MM.1S (cell line): ENCODE measurements around the gene ZNF445.

ENCODE experiments used
- DNase-seq: peaks from one replicate; pipeline ENCODE4 v3.0.0-alpha.2; 2015
- H2AFZ ChIP-seq: fragments of 300-600 bp; sonication (generic); 2 replicates; pipeline ENCODE4 v1.6.0; 2016; ENCODE audit warnings: antibody characterized with exemption, low read length
- H3F3A ChIP-seq: fragments of 300-600 bp; sonication (generic); 2 replicates; pipeline ENCODE4 v1.6.1; 2016; ENCODE audit warnings: mild to moderate bottlenecking, antibody characterized with exemption, low read length, moderate library complexity, mixed read lengths; ENCODE audit not compliant: insufficient read depth
- H3K27ac ChIP-seq: fragments of 300-600 bp; sonication (generic); 2 replicates; pipeline ENCODE4 v1.5.1; 2016; ENCODE audit warnings: mild to moderate bottlenecking, low read length
- H3K27me3 ChIP-seq: fragments of 300-600 bp; sonication (generic); replicated peaks from 2 replicates; pipeline ENCODE4 v1.6.0; 2016; ENCODE audit warnings: low read length; ENCODE audit not compliant: insufficient read depth
- H3K36me3 ChIP-seq: fragments of 300-600 bp; sonication (generic); replicated peaks from 2 replicates; pipeline ENCODE4 v1.6.1; 2016; ENCODE audit warnings: mild to moderate bottlenecking, low read length, mixed read lengths; ENCODE audit not compliant: insufficient read depth
- H3K4me1 ChIP-seq: fragments of 300-600 bp; sonication (generic); 2 replicates; pipeline ENCODE4 v1.6.1; 2016; ENCODE audit warnings: low read length, mixed read lengths
- H3K4me2 ChIP-seq: fragments of 300-600 bp; sonication (generic); 2 replicates; pipeline ENCODE4 v1.6.0; 2016; ENCODE audit warnings: low read depth, low read length
- H3K4me3 ChIP-seq: fragments of 300-600 bp; sonication (generic); 2 replicates; pipeline ENCODE4 v1.5.1; 2016; ENCODE audit warnings: low read length, mixed read lengths
- H3K79me2 ChIP-seq: fragments of 300-600 bp; sonication (generic); 2 replicates; pipeline ENCODE4 v1.6.1; 2016; ENCODE audit warnings: mixed run types, low read length, mixed read lengths
- H3K9ac ChIP-seq: fragments of 300-600 bp; sonication (generic); 2 replicates; pipeline ENCODE4 v1.6.1; 2016; ENCODE audit warnings: low read length, mixed read lengths
- H3K9me2 ChIP-seq: fragments of 300-600 bp; sonication (generic); replicated peaks from 2 replicates; pipeline ENCODE4 v1.6.1; 2016; ENCODE audit warnings: mild to moderate bottlenecking, low read length, mixed read lengths; ENCODE audit not compliant: insufficient read depth
- H3K9me3 ChIP-seq: fragments of 300-600 bp; sonication (generic); replicated peaks from 2 replicates; pipeline ENCODE4 v1.6.1; 2016; ENCODE audit warnings: mild to moderate bottlenecking, low read length, mixed read lengths; ENCODE audit not compliant: insufficient read depth
- H4K20me1 ChIP-seq: fragments of 300-600 bp; sonication (generic); 2 replicates; pipeline ENCODE4 v1.6.1; 2016; ENCODE audit warnings: mild to moderate bottlenecking, low read length, moderate library complexity, mixed read lengths; ENCODE audit not compliant: insufficient read depth
- EZH2 ChIP-seq: fragments of 300-600 bp; sonication (generic); optimal IDR thresholded peaks from 2 replicates; pipeline ENCODE3; 2017; ENCODE audit warnings: low read depth, mild to moderate bottlenecking, antibody characterized with exemption, low read length, mixed read lengths
- EZH2phosphoT487 ChIP-seq: fragments of 300-600 bp; sonication (generic); IDR thresholded peaks from 2 replicates; pipeline ENCODE4 v1.6.1; 2018; ENCODE audit warnings: antibody characterized with exemption, low read length
- TF ChIP-seq, protein P1 (sequence below): fragments of 300-600 bp; sonication (generic); IDR thresholded peaks from 2 replicates; pipeline ENCODE4 v1.5.1; 2016; ENCODE audit warnings: antibody characterized with exemption, low read length, mixed read lengths

The ZNF445 gene

DNA sequence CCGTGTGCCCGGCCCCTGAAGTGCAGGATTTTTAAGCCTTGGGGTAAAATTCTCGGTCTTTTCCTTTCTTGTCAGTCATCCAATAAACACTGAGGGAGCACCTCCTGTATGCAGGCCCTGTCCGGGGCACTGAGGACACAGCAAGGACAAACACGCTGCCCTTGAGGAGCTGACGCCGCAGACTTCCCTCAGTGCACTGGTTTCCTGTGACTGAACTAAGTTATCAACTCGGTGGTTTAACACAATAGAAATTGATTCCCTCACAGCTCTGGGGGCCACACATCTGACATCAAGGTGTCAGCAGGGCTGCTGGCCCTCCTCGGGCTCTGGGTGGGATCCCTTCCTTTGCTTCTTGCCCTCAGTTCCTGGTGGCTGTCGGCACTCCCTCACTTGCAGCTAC lies 65.1 kb downstream of the ZNF445 start:
- H3K9ac ChIP-seq: no peak overlapping the region

DNA sequence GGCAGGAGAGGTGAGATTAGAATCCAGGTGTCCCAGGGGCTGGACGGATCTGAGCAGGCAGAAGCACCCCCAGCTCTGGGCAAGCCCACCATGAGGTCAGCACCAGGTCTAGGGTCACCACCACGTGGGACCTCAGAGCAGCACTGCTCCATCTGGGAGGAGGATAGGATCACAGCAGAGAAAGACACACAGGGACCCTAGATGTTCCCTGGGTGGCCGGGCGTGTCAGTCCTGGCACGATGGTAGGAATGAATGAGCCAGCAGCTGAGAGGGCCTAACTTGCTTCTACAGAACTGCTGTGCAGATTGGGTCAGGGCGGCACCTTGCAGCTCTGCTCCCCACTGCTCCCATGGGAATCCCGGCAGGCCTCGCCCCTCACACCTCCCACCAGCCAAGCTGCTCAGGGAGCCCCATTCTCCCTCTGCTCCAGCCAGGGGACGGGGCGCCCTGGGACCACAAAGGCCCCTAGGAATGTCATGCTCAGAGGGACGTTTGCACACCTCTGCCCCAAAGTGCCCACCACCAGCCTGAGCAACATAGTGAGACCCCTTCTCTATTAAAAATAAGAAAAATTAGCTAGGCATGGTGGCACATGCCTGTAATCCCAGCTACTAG lies 66.3 kb downstream of the ZNF445 start:
- no peaks in the 10 kb centered on the region for H3K9me2 ChIP-seq
- no peaks in the 10 kb centered on the region for H3K4me1 ChIP-seq
- no peak for TF ChIP-seq EZH2
- TF ChIP-seq EZH2phosphoT487: no peak
- TF ChIP-seq, protein P1, sequence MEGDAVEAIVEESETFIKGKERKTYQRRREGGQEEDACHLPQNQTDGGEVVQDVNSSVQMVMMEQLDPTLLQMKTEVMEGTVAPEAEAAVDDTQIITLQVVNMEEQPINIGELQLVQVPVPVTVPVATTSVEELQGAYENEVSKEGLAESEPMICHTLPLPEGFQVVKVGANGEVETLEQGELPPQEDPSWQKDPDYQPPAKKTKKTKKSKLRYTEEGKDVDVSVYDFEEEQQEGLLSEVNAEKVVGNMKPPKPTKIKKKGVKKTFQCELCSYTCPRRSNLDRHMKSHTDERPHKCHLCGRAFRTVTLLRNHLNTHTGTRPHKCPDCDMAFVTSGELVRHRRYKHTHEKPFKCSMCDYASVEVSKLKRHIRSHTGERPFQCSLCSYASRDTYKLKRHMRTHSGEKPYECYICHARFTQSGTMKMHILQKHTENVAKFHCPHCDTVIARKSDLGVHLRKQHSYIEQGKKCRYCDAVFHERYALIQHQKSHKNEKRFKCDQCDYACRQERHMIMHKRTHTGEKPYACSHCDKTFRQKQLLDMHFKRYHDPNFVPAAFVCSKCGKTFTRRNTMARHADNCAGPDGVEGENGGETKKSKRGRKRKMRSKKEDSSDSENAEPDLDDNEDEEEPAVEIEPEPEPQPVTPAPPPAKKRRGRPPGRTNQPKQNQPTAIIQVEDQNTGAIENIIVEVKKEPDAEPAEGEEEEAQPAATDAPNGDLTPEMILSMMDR: no peak
- no peaks in the 10 kb centered on the region for H3K9me3 ChIP-seq
- H3K36me3 ChIP-seq: no peaks in the 10 kb centered on the region
- H2AFZ ChIP-seq: no peak overlapping the region
- H3K27ac ChIP-seq: no peak overlapping the region
- no peaks in the 10 kb centered on the region for H3F3A ChIP-seq
- DNase-seq: no peak
- H3K27me3 ChIP-seq: no peaks in the 10 kb centered on the region
- no peak overlapping the region for H3K4me2 ChIP-seq
- no peaks in the 10 kb centered on the region for H3K79me2 ChIP-seq
- H3K4me3 ChIP-seq: no peak overlapping the region
- H3K9ac ChIP-seq: no peak overlapping the region
- no peaks in the 10 kb centered on the region for H4K20me1 ChIP-seq

More for the DNA sequence above, 65.1 kb downstream of the ZNF445 start:
- DNase-seq: no peak
- no peak overlapping the region for H3K4me3 ChIP-seq
- no peak overlapping the region for H3K27ac ChIP-seq
- no peaks in the 10 kb centered on the region for H3K36me3 ChIP-seq
- no peaks in the 10 kb centered on the region for H3K4me1 ChIP-seq
- H3F3A ChIP-seq: no peaks in the 10 kb centered on the region
- H3K9me3 ChIP-seq: no peaks in the 10 kb centered on the region
- H4K20me1 ChIP-seq: no peaks in the 10 kb centered on the region
- H2AFZ ChIP-seq: no peak overlapping the region
- H3K27me3 ChIP-seq: no peaks in the 10 kb centered on the region
- no peak overlapping the region for H3K4me2 ChIP-seq
- no peaks in the 10 kb centered on the region for H3K79me2 ChIP-seq
- no peaks in the 10 kb centered on the region for H3K9me2 ChIP-seq
- TF ChIP-seq EZH2 (no peak), EZH2phosphoT487 (no peak)
- TF ChIP-seq, protein P1: no peak

DNA sequence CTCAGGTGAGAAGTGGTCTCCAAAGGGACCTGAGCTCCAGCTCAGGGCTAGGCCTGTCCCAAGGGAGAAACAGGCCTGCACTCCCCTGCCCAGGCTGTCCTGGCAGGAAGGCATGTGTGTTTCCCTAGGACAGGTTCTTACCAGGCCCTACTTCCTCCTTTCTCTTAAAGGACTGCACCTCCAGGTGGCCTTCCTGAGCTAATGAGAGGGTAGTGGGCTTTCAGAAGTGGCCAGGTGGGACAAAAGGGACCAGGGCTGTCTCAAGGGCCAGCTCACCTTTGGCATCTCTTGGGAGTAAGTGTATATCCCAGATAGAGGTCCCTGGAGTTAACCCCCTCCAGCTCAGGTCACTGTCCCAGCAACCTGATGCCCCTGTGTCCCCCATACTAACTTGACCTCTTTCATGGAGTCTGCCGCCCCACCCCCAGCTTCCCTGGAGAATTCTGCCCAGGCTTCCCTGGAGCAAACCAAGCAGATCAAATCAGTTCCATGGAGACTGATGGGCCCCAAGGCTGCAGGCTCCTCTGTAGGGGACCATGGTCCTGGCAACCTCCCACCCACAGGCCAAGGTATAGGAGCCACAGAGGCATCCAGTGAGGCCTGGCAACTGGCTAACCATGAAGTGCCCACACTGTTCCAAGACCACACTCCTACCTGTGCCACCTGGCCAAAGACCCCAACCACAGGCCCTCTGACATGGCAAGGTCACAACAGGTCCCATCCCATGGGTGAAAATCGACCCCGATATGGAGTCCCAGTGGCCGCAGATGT lies 67.6 kb downstream of the ZNF445 start:
- Histone ChIP-seq H3K9ac (no peak overlapping the region), H3K27me3 (no peaks in the 10 kb centered on the region), H3K9me2 (no peaks in the 10 kb centered on the region), H3K4me1 (no peaks in the 10 kb centered on the region), H3K4me3 (no peak overlapping the region), H2AFZ (no peak overlapping the region), H3K27ac (no peak overlapping the region), H3F3A (no peaks in the 10 kb centered on the region), H4K20me1 (no peaks in the 10 kb centered on the region), H3K4me2 (no peak overlapping the region), H3K9me3 (no peaks in the 10 kb centered on the region), H3K79me2 (no peaks in the 10 kb centered on the region), H3K36me3 (no peaks in the 10 kb centered on the region)
- TF ChIP-seq, protein P1: no peak
- DNase-seq: no peak
